HG02852 (cell line): Measurements from ENCODE around the gene SERINC3.

Experiments
- ATAC-seq: cut with Tn5 transposase; IDR thresholded peaks from one replicate; pipeline ENCODE4 v1.9.1; 2021; ENCODE audit warnings: mild to moderate bottlenecking, moderate library complexity; ENCODE audit not compliant: unreplicated experiment

SERINC3 gene

GRCh38 chr20:44533928-44534327 is 12.1 kb upstream of the SERINC3 start:
- ATAC-seq = no peak

- no peak for ATAC-seq
Measured at GRCh38 chr20:44532981-44533331, 11.1 kb upstream of the SERINC3 start.

- no peak for ATAC-seq
Measured at GRCh38 chr20:44532259-44532980, 10.6 kb upstream of the SERINC3 start.

- ATAC-seq = no peak
Measured at GRCh38 chr20:44528309-44528708, 6.4 kb upstream of the SERINC3 start.

- ATAC-seq = no peak
Measured at GRCh38 chr20:44527716-44528199, 5.9 kb upstream of the SERINC3 start.

GRCh38 chr20:44526129-44526528 is 4.3 kb upstream of the SERINC3 start:
- no peak for ATAC-seq

- no peak for ATAC-seq
Measured at GRCh38 chr20:44523746-44524145, 1.9 kb upstream of the SERINC3 start.

- no peak for ATAC-seq
Measured at GRCh38 chr20:44522841-44523240, 971 bp upstream of the SERINC3 start.

GRCh38 chr20:44520881-44521280 is 989 bp downstream of the SERINC3 start:
- no peak for ATAC-seq

- no peak for ATAC-seq
Measured at GRCh38 chr20:44518248-44518647, 3.6 kb downstream of the SERINC3 start.

- ATAC-seq = no peak
Measured at GRCh38 chr20:44517454-44517853, 4.4 kb downstream of the SERINC3 start.

- ATAC-seq = no peak
Measured at GRCh38 chr20:44516491-44516890, 5.4 kb downstream of the SERINC3 start.

GRCh38 chr20:44513871-44514270 is 8.0 kb downstream of the SERINC3 start:
- no peak for ATAC-seq

GRCh38 chr20:44509762-44510161 is 12.1 kb downstream of the SERINC3 start:
- ATAC-seq = no peak

GRCh38 chr20:44504402-44505307 is 17.2 kb downstream of the SERINC3 start:
- no peak for ATAC-seq

- ATAC-seq = no peak
Measured at GRCh38 chr20:44502968-44503367, 18.9 kb downstream of the SERINC3 start.

GRCh38 chr20:44501448-44501847 is 20.4 kb downstream of the SERINC3 start:
- no peak for ATAC-seq

GRCh38 chr20:44500221-44500620 is 21.6 kb downstream of the SERINC3 start:
- no peak for ATAC-seq

GRCh38 chr20:44497761-44498160 is 24.1 kb downstream of the SERINC3 start:
- ATAC-seq = no peak

- no peak for ATAC-seq
Measured at GRCh38 chr20:44496976-44497375, 24.9 kb downstream of the SERINC3 start.

GRCh38 chr20:44495802-44496481 is 25.9 kb downstream of the SERINC3 start:
- ATAC-seq = no peak
